Measurements from ENCODE around the gene PCDHA3. TPM values are rescaled to one million over a fixed set of nuclear protein-coding genes. Genes with fewer than 3 reads are reported as not detected.
"Not testable (repeated sequence)": the region's sequence is repeated elsewhere in the genome, so short reads cannot be mapped to it uniquely, and the experiment has no call there.

The PCDHA3 gene
- polyA plus RNA-seq, 1 experiment: 0.16 TPM

GRCh38 chr5:140808889-140809291, 8.0 kb downstream of the PCDHA3 start:
- no peak for DNase-seq (ENCODE audit: low read depth)
- H3K4me3 ChIP-seq (ENCODE audit: low read depth, low read length): no peak overlapping the region
- POLR2A ChIA-PET: no interaction called here
- no peaks in the 10 kb centered on the region for H3K36me3 ChIP-seq (ENCODE audit: control insufficient read depth, insufficient read depth, low read length)
- CTCF ChIA-PET: no interaction called here
- TF ChIP-seq CTCF (IDR thresholded peaks at IDR 0.05; ENCODE audit: insufficient read depth, low read depth, low read length): no peak
- H3K27me3 ChIP-seq (ENCODE audit: control insufficient read depth, insufficient read depth, low read length): no peaks in the 10 kb centered on the region

- Histone ChIP-seq H3K27me3 (ENCODE audit: control insufficient read depth, insufficient read depth, low read length) (no peaks in the 10 kb centered on the region), H3K36me3 (ENCODE audit: control insufficient read depth, insufficient read depth, low read length) (no peaks in the 10 kb centered on the region), H3K4me3 (ENCODE audit: low read depth, low read length) (no peak within 1 kb of the TSS)
- ChIA-PET CTCF (interaction anchor here (0.6 to 1.3 kb wide), 3 partner anchors 15 to 949 kb away, joined by 3 read pairs; no protein-coding TSS in a partner anchor), POLR2A (no interaction called here)
- peak; percentile 42 for TF ChIP-seq CTCF (IDR thresholded peaks at IDR 0.05; ENCODE audit: insufficient read depth, low read depth, low read length)
- no peak for DNase-seq (ENCODE audit: low read depth)
Observed at GRCh38 chr5:140821375-140822280, 20.8 kb downstream of the PCDHA3 start, which contains the start of gene PCDHA5. TSS of gene PCDHA5 (plus strand) at chr5:140821613.

DNA sequence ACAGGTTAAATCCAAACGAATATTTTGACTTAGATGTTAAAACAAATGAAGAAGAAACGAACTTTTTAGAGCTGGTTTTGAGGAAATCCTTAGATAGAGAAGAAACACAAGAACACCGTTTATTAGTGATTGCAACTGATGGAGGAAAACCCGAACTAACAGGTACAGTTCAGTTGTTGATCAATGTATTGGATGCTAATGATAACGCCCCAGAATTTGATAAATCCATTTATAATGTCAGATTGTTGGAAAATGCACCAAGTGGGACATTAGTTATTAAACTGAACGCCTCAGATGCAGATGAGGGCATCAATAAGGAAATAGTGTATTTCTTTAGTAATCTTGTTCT, 21.4 kb downstream of the PCDHA3 start:
- no peaks in the 10 kb centered on the region for H3K36me3 ChIP-seq (ENCODE audit: control insufficient read depth, insufficient read depth, low read length)
- ChIA-PET CTCF (interaction anchor here (0.6 to 1.3 kb wide), 2 partner anchors 14 to 950 kb away, joined by 3 read pairs; no protein-coding TSS in a partner anchor), POLR2A (no interaction called here)

GRCh38 chr5:140822969-140823368, 22.1 kb downstream of the PCDHA3 start:
- H3K36me3 ChIP-seq (ENCODE audit: control insufficient read depth, insufficient read depth, low read length); CTCF ChIA-PET; DNase-seq (ENCODE audit: low read depth); POLR2A ChIA-PET; H3K4me3 ChIP-seq (ENCODE audit: low read depth, low read length); H3K27me3 ChIP-seq (ENCODE audit: control insufficient read depth, insufficient read depth, low read length): not testable (repeated sequence)

More for the DNA sequence above, 21.4 kb downstream of the PCDHA3 start:
- TF ChIP-seq CTCF (IDR thresholded peaks at IDR 0.05; ENCODE audit: insufficient read depth, low read depth, low read length): no peak
- H3K27me3 ChIP-seq (ENCODE audit: control insufficient read depth, insufficient read depth, low read length): no peaks in the 10 kb centered on the region
- no peak for DNase-seq (ENCODE audit: low read depth)
- H3K4me3 ChIP-seq (ENCODE audit: low read depth, low read length): no peak overlapping the region

DNA sequence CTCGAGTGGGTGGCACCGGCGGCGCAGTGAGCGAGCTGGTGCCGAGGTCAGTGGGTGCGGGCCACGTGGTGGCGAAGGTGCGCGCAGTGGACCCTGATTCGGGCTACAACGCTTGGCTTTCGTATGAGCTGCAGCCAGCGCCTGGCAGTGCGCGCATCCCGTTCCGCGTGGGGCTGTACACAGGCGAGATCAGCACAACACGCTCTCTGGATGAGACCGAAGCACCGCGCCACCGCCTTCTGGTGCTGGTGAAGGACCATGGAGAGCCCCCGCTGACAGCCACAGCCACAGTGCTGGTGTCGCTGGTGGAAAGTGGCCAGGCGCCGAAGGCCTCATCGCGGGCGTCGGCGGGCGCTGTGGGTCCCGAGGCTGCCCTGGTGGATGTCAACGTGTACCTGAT, 22.6 kb downstream of the PCDHA3 start:
- DNase-seq (ENCODE audit: low read depth): no peak
- TF ChIP-seq CTCF (IDR thresholded peaks at IDR 0.05; ENCODE audit: insufficient read depth, low read depth, low read length): no peak
- H3K36me3 ChIP-seq (ENCODE audit: control insufficient read depth, insufficient read depth, low read length): no peaks in the 10 kb centered on the region
- H3K27me3 ChIP-seq (ENCODE audit: control insufficient read depth, insufficient read depth, low read length): no peaks in the 10 kb centered on the region
- ChIA-PET POLR2A (no interaction called here), CTCF (no interaction called here)
- H3K4me3 ChIP-seq (ENCODE audit: low read depth, low read length): no peak overlapping the region
